Measurements from ENCODE around the gene UST.

GRCh38 chr6:149084026-149084425, 337.2 kb downstream of the UST start:
- TF ChIP-seq POLR2A (IDR thresholded peaks at IDR 0.05; ENCODE audit: low read depth, low read length) = no peak
- TF ChIP-seq POLR2AphosphoS5 (IDR thresholded peaks at IDR 0.05; ENCODE audit: low read depth, low read length) = no peak
- no peak for TF ChIP-seq PAX5 (IDR thresholded peaks at IDR 0.05; ENCODE audit: insufficient read depth, low read length, severe bottlenecking)

Data from GM12891 (cell line).